SKM-1 (cell line): ENCODE measurements around the gene KLK14.

Experiments used
- DNase-seq: peaks from one replicate; lab custom pipeline; 2025; ENCODE audit not compliant: unreplicated experiment; lab: John Stamatoyannopoulos, UW

KLK14 gene

GRCh38 chr19:51055866-51056265, 26.8 kb downstream of the KLK14 start:
- no peak for DNase-seq

DNA sequence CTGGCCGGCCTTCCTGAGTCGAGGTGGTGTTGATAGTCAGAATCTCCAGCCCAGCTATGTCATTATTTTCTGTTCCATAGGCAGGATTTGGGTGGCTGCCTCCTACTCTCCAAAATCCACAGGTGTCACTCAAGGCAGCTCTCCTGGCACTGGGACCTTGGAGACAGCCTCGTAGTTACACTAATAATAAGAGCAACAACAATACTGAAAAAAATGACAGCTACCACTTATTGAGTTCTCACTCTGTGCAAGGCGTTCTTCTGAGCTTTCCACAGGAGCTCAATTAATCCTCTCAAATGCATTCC, 35.7 kb downstream of the KLK14 start:
- DNase-seq: no peak

DNA sequence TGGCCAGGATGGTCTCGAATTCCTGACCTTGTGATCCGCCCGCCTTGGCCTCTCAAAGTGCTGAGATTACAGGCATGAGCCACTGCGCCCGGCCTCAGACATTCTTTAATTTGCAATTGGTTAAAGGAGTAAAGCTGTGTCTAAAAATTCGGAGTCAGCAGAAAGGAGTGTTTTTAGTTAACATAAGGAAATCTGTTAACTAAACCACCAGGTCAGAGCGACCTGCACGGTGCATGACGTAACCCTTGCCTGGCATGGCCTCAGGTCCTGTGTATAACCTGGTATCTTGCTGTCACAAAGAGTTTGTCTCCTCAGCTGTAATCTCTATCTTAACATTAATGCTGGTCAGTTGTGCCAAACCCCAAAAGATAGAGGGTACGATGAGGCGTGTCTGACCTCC, 38.4 kb downstream of the KLK14 start:
- DNase-seq: no peak

- DNase-seq: no peak
These were observed 39.2 kb downstream of the KLK14 start for GRCh38 chr19:51043497-51043896.

GRCh38 chr19:51040151-51040550, 42.5 kb downstream of the KLK14 start:
- DNase-seq: no peak

DNA sequence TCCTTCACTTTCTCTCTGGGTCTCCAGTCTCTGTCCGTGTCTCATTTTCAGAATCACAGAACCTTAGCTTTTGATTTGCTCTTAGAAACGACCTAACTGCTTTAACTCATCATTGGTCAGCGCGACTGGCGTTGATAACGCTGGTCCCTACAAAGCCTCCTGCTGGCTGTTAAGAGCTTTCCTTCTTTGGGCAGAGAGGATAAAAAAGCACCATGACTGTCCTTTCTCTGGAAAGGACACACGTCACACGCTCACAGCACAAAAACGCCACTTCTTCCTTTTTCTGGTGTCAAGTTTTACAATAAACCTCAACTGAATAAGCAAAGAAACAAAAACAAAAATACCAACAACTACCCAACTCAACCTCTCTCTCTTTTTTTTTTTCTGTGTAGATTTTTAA, 46.2 kb downstream of the KLK14 start:
- no peak for DNase-seq

GRCh38 chr19:51034704-51035103, 48.0 kb downstream of the KLK14 start, which contains the start of gene KLK12:
KLK12 (minus strand) TSS chr19:51035002; CDS start chr19:51034621, 381 bp downstream.
- no peak for DNase-seq

DNA sequence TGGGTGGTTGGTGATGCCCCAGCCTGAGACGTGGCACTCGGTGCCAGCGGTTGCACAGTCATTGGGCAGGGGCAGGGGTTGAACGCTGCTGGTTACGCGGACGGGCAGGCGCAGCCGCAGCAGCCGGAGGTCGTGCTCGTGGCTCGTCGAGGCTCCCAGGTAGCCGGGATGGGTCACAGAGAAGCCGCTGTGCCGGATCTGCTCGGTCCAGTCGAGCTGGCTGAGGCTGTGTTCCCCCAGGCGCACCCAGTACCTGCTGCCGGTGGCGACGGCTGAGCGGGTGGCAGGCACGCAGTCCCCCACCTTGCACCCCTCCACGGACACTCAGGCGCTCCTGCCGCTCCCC, 50.8 kb downstream of the KLK14 start:
- DNase-seq: no peak

- DNase-seq: no peak
These were observed 51.3 kb downstream of the KLK14 start for GRCh38 chr19:51031220-51031879.

GRCh38 chr19:51030631-51031030, 52.1 kb downstream of the KLK14 start:
- DNase-seq: no peak

- no peak for DNase-seq
These were observed 53.0 kb downstream of the KLK14 start for GRCh38 chr19:51029718-51030117.
